H1 (cell line): Measurements from ENCODE around the gene CNRIP1.

Experiments used
- CTCF ChIP-seq, 3 experiments: IDR thresholded peaks; 1 replicate in 2 of 3; 2 replicates in 1 of 3; pipeline versions ENCODE4 v1.5.1 to v1.6.1; 2011; ENCODE audit warnings: low read length in 3 of 3, mild to moderate bottlenecking in 3 of 3, inconsistent platforms in 2 of 3, low read depth in 1 of 3, moderate library complexity in 1 of 3; ENCODE audit not compliant: insufficient read depth in 1 of 3; ENCODE audit errors: control extremely low read depth in 1 of 3
- GABPA ChIP-seq: IDR thresholded peaks from 2 replicates; pipeline ENCODE4 v1.6.1; 2011; ENCODE audit warnings: mild to moderate bottlenecking, low read length, moderate library complexity, borderline replicate concordance; ENCODE audit not compliant: insufficient read depth
- POLR2AphosphoS5 ChIP-seq: IDR thresholded peaks from 2 replicates; pipeline ENCODE4 v1.6.1; 2011; ENCODE audit warnings: low read depth, low read length

GRCh38 chr2:68282811-68283418, 36.8 kb downstream of the CNRIP1 start:
- TF ChIP-seq CTCF (IDR thresholded peaks at IDR 0.05; ENCODE audit: control extremely low read depth in 1 of 3, insufficient read depth in 1 of 3, low read depth in 1 of 3, low read length in 3 of 3) = peak in 2 of 3 experiments; percentile 57 to 59; a peak in 3 of 4 replicates
- TF ChIP-seq POLR2AphosphoS5 = no peak
- no peak for TF ChIP-seq GABPA
